Tibial artery (tissue), 4 donors: ENCODE measurements around the gene GMFB.

Source experiments
- DNase-seq, 2 donors: peaks; one replicate each; pipeline ENCODE4 v3.0.0-alpha.2; 2019
- H3K27ac ChIP-seq, 2 donors: fragments of 200-600 bp; sonication (generic) in 1 of 2; 1 replicate in 1 of 2; 2 replicates in 1 of 2; pipeline ENCODE4 v1.5.1; 2018 to 2019; ENCODE audit warnings: mild to moderate bottlenecking in 1 of 2
- H3K27me3 ChIP-seq, 2 donors: fragments of 200-600 bp; sonication (generic) in 1 of 2; one replicate each; pipeline versions ENCODE4 v1.5.1 to v1.6.0; 2016 to 2019
- H3K36me3 ChIP-seq, 3 donors: fragments of 200-600 bp; sonication (generic) in 2 of 3; one replicate each; pipeline ENCODE4 v1.5.1; 2016 to 2019; ENCODE audit warnings: mild to moderate bottlenecking in 2 of 3
- H3K4me1 ChIP-seq, 4 donors: fragments of 200-600 bp; sonication (generic) in 2 of 4; 1 replicate in 3 of 4; 2 replicates in 1 of 4; pipeline ENCODE4 v1.5.1; 2016 to 2019
- H3K4me3 ChIP-seq, 2 donors: fragments of 200-600 bp; sonication (generic) in 1 of 2; 1 replicate in 1 of 2; 2 replicates in 1 of 2; pipeline ENCODE4 v1.5.1; 2018 to 2019; ENCODE audit warnings: mild to moderate bottlenecking in 2 of 2
- H3K9me3 ChIP-seq, 3 donors: fragments of 200-600 bp; sonication (generic) in 1 of 3; one replicate each; pipeline ENCODE4 v1.5.1; 2016 to 2019
- intact Hi-C: fragments of 100-400 bp; cut with DNase I; formaldehyde crosslinking; loops from one replicate; pipeline ENCODE4 v1.15.0; 2023; ENCODE audit warnings: low total_unique reads
- TF ChIP-seq, protein P1 (sequence below), 2 experiments: fragments of 200-600 bp in 1 of 2; fragments of 450-650 bp in 1 of 2; IDR thresholded peaks; one replicate each; pipeline ENCODE4 v1.5.1; 2017 to 2019; ENCODE audit warnings: antibody characterized with exemption in 2 of 2, mild to moderate bottlenecking in 1 of 2, moderate library complexity in 1 of 2

The GMFB gene

DNA sequence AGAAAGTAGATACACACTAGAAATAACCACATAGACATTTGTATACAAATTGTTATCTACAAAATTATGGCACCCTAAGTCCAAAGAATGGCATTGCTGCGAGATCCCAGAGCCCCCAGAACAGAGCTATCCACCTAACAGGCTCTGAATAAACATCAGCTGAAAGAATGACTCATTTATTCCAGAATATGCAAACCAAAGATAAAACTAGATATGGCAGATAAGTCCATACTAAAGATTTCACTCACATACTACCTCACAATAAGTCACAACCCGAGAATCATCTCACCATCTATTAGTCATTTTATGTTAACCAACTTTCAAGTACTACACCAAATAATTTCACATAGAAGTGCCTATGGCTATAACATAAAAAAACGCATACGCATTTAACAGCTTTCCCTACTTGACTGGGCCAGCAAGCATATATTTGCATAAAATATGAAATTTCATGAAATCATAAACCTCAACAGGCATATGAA lies 53.2 kb downstream of the GMFB start:
- DNase-seq: no peak
- TF ChIP-seq, protein P1, sequence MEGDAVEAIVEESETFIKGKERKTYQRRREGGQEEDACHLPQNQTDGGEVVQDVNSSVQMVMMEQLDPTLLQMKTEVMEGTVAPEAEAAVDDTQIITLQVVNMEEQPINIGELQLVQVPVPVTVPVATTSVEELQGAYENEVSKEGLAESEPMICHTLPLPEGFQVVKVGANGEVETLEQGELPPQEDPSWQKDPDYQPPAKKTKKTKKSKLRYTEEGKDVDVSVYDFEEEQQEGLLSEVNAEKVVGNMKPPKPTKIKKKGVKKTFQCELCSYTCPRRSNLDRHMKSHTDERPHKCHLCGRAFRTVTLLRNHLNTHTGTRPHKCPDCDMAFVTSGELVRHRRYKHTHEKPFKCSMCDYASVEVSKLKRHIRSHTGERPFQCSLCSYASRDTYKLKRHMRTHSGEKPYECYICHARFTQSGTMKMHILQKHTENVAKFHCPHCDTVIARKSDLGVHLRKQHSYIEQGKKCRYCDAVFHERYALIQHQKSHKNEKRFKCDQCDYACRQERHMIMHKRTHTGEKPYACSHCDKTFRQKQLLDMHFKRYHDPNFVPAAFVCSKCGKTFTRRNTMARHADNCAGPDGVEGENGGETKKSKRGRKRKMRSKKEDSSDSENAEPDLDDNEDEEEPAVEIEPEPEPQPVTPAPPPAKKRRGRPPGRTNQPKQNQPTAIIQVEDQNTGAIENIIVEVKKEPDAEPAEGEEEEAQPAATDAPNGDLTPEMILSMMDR (IDR thresholded peaks at IDR 0.05): no peak
- Histone ChIP-seq H3K27ac (no peak overlapping the region), H3K4me1 (peaks cover 0 to 32% (median 9%) of the 10 kb centered on the region in 4 donors), H3K27me3 (no peaks in the 10 kb centered on the region), H3K4me3 (no peak overlapping the region), H3K9me3 (no peaks in the 10 kb centered on the region), H3K36me3 (peaks cover 0 to 12% (median 11%) of the 10 kb centered on the region in 3 donors)
- intact Hi-C loops: no loop called here

GRCh38 chr14:54428527-54428926 lies 60.3 kb downstream of the GMFB start:
- H3K4me1 ChIP-seq: no peaks in the 10 kb centered on the region
- TF ChIP-seq, protein P1 (IDR thresholded peaks at IDR 0.05): no peak
- no peak overlapping the region for H3K4me3 ChIP-seq
- H3K9me3 ChIP-seq: no peaks in the 10 kb centered on the region
- intact Hi-C loops: no loop called here
- peaks cover 37 to 55% (median 43%) of the 10 kb centered on the region in 3 donors for H3K36me3 ChIP-seq
- DNase-seq: no peak
- no peak overlapping the region for H3K27ac ChIP-seq
- H3K27me3 ChIP-seq: no peaks in the 10 kb centered on the region

- intact Hi-C loops: no loop called here
- no peaks in the 10 kb centered on the region for H3K9me3 ChIP-seq
- no peak for DNase-seq
- TF ChIP-seq, protein P1 (IDR thresholded peaks at IDR 0.05): no peak
- no peak overlapping the region for H3K4me3 ChIP-seq
- H3K4me1 ChIP-seq: no peaks in the 10 kb centered on the region
- H3K27me3 ChIP-seq: no peaks in the 10 kb centered on the region
- H3K27ac ChIP-seq: no peak overlapping the region
- peaks cover 37 to 55% (median 43%) of the 10 kb centered on the region in 3 donors for H3K36me3 ChIP-seq
These were observed 60.9 kb downstream of the GMFB start for GRCh38 chr14:54427871-54428270.

DNA sequence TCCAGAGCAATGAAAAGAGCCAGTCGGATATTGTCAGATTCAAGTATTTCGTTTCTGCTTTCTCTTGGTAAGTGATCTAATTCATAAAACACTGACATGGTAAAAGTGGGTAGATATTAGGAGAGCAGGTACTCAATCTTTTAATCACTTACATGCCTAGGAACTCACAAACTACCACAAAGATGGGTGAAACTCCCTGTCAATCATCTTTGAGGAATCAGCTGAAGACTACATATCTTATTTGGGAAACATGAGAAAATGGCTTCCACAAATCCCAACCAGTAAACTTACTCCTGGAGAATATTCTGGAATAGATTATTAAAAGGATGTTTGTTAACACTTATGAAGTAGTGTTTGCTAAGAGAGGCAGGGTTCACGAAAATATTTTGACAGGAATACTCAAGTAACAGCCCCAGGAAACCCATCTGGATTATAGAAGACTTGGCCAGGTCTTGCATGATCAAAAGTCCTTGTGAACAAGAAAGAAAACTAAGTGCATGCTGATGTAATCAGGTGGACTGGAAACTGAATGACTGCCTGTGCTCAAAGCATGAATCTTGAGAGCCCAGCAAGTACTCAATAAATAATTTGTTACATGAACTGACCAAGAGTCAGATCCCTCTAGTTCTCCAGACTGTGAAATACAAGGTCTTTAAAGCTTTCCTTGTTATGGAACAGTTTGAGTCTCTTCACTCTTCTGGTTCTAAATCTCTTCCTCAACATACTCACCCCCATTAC lies 63.1 kb downstream of the GMFB start:
- TF ChIP-seq, protein P1 (IDR thresholded peaks at IDR 0.05): no peak
- intact Hi-C loops: no loop called here
- H3K27me3 ChIP-seq: no peaks in the 10 kb centered on the region
- no peak overlapping the region for H3K4me3 ChIP-seq
- peaks cover 33 to 44% (median 37%) of the 10 kb centered on the region in 3 donors for H3K36me3 ChIP-seq
- no peaks in the 10 kb centered on the region for H3K4me1 ChIP-seq
- DNase-seq: no peak
- H3K27ac ChIP-seq: no peak overlapping the region
- no peaks in the 10 kb centered on the region for H3K9me3 ChIP-seq

GRCh38 chr14:54425068-54425467 lies 63.7 kb downstream of the GMFB start:
- intact Hi-C loops: no loop called here

More at GRCh38 chr14:54425068-54425467, 63.7 kb downstream of the GMFB start:
- TF ChIP-seq, protein P1 (IDR thresholded peaks at IDR 0.05): no peak
- DNase-seq: no peak
- no peaks in the 10 kb centered on the region for H3K4me1 ChIP-seq
- no peak overlapping the region for H3K4me3 ChIP-seq
- peaks cover 26 to 40% (median 34%) of the 10 kb centered on the region in 3 donors for H3K36me3 ChIP-seq
- H3K27ac ChIP-seq: no peak overlapping the region
- H3K27me3 ChIP-seq: no peaks in the 10 kb centered on the region
- H3K9me3 ChIP-seq: no peaks in the 10 kb centered on the region
